Measurements from ENCODE around the gene TRAF7.

TRAF7 gene

DNA sequence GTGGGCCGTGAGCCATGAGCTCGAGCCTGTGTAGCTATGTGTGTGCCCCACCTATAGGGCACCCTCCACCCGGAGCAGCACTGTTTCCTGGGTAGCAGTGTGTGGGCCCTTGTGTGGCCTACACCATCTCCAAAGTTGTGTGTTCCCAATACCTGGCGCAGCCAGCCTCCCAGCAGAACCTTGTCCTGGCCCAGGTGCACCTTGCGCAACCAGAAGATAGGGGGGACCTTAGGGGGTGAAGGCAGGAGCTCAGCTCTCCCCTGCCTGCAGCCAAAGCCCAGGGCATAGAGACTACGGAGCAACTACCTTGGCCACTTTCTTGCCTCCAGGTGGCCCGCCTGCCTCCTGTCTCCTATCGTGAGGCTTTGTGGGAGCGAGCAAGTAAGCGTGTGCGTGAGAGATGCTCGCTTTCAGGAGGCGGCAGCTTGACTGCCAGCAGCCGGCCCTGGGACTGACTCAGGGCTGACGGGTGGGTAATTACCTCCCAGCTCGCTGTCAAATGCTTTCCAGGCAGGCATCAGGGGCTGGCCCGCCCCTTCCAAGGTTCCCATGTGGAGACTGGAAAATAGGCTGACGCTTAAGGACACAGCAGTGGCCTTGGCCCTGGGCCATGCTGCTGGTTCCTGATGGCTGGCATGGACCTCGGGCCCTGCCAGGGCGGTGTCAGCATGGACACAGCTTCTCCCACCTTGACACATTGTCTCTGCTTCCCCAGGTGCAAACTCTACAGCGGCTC lies 19.0 kb downstream of the TRAF7 start:
- Histone ChIP-seq H3K9me3 (ENCODE audit: control insufficient read depth in 1 of 2, low read length in 2 of 2) (no peaks in the 10 kb centered on the region), H3K27ac (ENCODE audit: low read depth, low read length) (no peak overlapping the region), H3K36me3 (ENCODE audit: control insufficient read depth in 1 of 2, insufficient read depth in 2 of 2, low read length in 2 of 2) (peaks cover 25 to 60% of the 10 kb centered on the region in 2 donors), H3K27me3 (ENCODE audit: control insufficient read depth in 1 of 2, insufficient read depth in 2 of 2, low read length in 2 of 2) (no peaks in the 10 kb centered on the region), H3K9ac (ENCODE audit: low read depth in 1 of 2, low read length in 2 of 2) (no peak overlapping the region), H3K4me1 (ENCODE audit: control insufficient read depth in 1 of 2, insufficient read depth in 2 of 2, low read length in 2 of 2) (peaks cover 9 to 11% of the 10 kb centered on the region in 2 donors), H3K4me3 (ENCODE audit: low read depth in 1 of 2, low read length in 2 of 2) (no peak overlapping the region)

DNA sequence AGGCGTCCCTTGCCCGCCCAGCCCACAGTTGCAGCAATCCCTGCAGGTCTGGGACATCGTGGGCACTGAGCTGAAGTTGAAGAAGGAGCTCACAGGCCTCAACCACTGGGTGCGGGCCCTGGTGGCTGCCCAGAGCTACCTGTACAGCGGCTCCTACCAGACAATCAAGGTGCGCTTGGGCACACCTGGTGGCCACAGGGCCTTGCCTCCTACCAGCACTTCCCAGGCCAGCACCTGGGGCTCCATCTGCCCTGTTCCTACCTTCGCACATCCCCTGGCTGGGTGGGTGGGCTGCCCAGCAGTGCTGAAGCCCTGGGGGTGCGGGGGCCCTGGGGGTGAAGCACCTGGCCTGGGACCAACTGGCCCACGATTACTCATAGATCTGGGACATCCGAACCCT lies 19.9 kb downstream of the TRAF7 start:
- no peaks in the 10 kb centered on the region for H3K27me3 ChIP-seq (ENCODE audit: control insufficient read depth in 1 of 2, insufficient read depth in 2 of 2, low read length in 2 of 2)
- H3K36me3 ChIP-seq (ENCODE audit: control insufficient read depth in 1 of 2, insufficient read depth in 2 of 2, low read length in 2 of 2): peaks cover 25 to 59% of the 10 kb centered on the region in 2 donors
- H3K4me3 ChIP-seq (ENCODE audit: low read depth in 1 of 2, low read length in 2 of 2): no peak overlapping the region
- no peak overlapping the region for H3K27ac ChIP-seq (ENCODE audit: low read depth, low read length)
- no peak overlapping the region for H3K9ac ChIP-seq (ENCODE audit: low read depth in 1 of 2, low read length in 2 of 2)
- peaks cover 9 to 11% of the 10 kb centered on the region in 2 donors for H3K4me1 ChIP-seq (ENCODE audit: control insufficient read depth in 1 of 2, insufficient read depth in 2 of 2, low read length in 2 of 2)
- no peaks in the 10 kb centered on the region for H3K9me3 ChIP-seq (ENCODE audit: control insufficient read depth in 1 of 2, low read length in 2 of 2)

DNA sequence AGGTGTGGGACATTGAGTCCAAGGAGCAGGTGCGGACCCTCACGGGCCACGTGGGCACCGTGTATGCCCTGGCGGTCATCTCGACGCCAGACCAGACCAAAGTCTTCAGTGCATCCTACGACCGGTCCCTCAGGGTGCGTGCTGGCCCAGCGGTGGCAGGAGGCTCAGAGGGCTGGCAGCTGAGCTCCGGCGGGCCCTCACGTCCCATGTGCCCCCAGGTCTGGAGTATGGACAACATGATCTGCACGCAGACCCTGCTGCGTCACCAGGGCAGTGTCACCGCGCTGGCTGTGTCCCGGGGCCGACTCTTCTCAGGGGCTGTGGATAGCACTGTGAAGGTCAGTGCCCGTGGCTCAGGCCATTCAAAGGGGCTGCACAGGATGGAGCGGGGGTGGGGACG lies 20.5 kb downstream of the TRAF7 start:
- Histone ChIP-seq H3K4me1 (ENCODE audit: control insufficient read depth in 1 of 2, insufficient read depth in 2 of 2, low read length in 2 of 2) (peaks cover 9 to 11% of the 10 kb centered on the region in 2 donors), H3K4me3 (ENCODE audit: low read depth in 1 of 2, low read length in 2 of 2) (no peak overlapping the region), H3K9me3 (ENCODE audit: control insufficient read depth in 1 of 2, low read length in 2 of 2) (no peaks in the 10 kb centered on the region), H3K9ac (ENCODE audit: low read depth in 1 of 2, low read length in 2 of 2) (no peak overlapping the region), H3K36me3 (ENCODE audit: control insufficient read depth in 1 of 2, insufficient read depth in 2 of 2, low read length in 2 of 2) (peaks cover 25 to 56% of the 10 kb centered on the region in 2 donors), H3K27me3 (ENCODE audit: control insufficient read depth in 1 of 2, insufficient read depth in 2 of 2, low read length in 2 of 2) (no peaks in the 10 kb centered on the region), H3K27ac (ENCODE audit: low read depth, low read length) (no peak overlapping the region)

DNA sequence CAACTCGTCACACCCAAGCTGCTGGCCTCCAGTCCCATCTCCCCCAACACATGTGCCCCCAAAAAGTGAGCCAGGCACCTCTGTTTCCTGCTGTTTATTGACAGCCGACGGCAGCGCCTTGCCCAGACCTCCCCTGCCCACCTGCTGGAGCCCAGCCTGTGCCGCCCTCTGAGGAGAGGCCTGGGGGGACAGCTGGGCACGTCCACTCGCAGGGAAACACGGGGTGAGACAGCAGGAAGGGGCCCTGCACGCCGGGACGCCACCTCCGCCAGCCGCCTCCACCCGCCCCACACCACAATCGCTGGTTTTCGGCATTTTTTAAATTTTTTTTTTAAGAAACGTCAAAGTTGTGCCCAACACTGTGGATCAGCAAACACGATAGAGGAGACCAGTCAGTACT lies 21.5 kb downstream of the TRAF7 start:
- peaks cover 0 to 1% of the 10 kb centered on the region in 2 donors for H3K4me1 ChIP-seq (ENCODE audit: control insufficient read depth in 1 of 2, insufficient read depth in 2 of 2, low read length in 2 of 2)
- no peak overlapping the region for H3K9ac ChIP-seq (ENCODE audit: low read depth in 1 of 2, low read length in 2 of 2)
- H3K27me3 ChIP-seq (ENCODE audit: control insufficient read depth in 1 of 2, insufficient read depth in 2 of 2, low read length in 2 of 2): no peaks in the 10 kb centered on the region
- peaks cover 25 to 46% of the 10 kb centered on the region in 2 donors for H3K36me3 ChIP-seq (ENCODE audit: control insufficient read depth in 1 of 2, insufficient read depth in 2 of 2, low read length in 2 of 2)
- no peak overlapping the region for H3K27ac ChIP-seq (ENCODE audit: low read depth, low read length)
- no peaks in the 10 kb centered on the region for H3K9me3 ChIP-seq (ENCODE audit: control insufficient read depth in 1 of 2, low read length in 2 of 2)
- no peak overlapping the region for H3K4me3 ChIP-seq (ENCODE audit: low read depth in 1 of 2, low read length in 2 of 2)

DNA sequence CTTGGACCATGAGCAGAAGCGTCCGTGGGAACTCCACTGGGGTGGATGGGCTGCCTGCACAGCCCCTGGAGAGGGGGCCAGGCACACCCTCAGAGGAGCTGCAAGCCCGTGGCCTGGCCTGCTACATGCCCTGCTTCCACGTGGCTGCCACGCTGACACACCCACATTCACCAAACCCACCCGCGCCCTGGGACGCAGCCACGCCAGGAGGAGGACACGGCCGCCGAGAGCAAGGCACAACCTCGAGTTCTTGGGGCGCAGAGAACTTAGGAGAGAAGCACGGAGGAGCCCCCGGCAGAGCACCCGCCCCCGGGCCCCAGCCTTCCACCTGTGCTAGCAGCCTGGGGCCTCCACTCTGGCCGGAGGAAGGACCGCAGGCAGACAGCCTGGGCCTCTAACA lies 22.0 kb downstream of the TRAF7 start:
- no peak overlapping the region for H3K27ac ChIP-seq (ENCODE audit: low read depth, low read length)
- H3K36me3 ChIP-seq (ENCODE audit: control insufficient read depth in 1 of 2, insufficient read depth in 2 of 2, low read length in 2 of 2): peaks cover 25 to 45% of the 10 kb centered on the region in 2 donors
- no peaks in the 10 kb centered on the region for H3K4me1 ChIP-seq (ENCODE audit: control insufficient read depth in 1 of 2, insufficient read depth in 2 of 2, low read length in 2 of 2)
- no peaks in the 10 kb centered on the region for H3K9me3 ChIP-seq (ENCODE audit: control insufficient read depth in 1 of 2, low read length in 2 of 2)
- H3K4me3 ChIP-seq (ENCODE audit: low read depth in 1 of 2, low read length in 2 of 2): no peak overlapping the region
- H3K9ac ChIP-seq (ENCODE audit: low read depth in 1 of 2, low read length in 2 of 2): no peak overlapping the region
- H3K27me3 ChIP-seq (ENCODE audit: control insufficient read depth in 1 of 2, insufficient read depth in 2 of 2, low read length in 2 of 2): no peaks in the 10 kb centered on the region

DNA sequence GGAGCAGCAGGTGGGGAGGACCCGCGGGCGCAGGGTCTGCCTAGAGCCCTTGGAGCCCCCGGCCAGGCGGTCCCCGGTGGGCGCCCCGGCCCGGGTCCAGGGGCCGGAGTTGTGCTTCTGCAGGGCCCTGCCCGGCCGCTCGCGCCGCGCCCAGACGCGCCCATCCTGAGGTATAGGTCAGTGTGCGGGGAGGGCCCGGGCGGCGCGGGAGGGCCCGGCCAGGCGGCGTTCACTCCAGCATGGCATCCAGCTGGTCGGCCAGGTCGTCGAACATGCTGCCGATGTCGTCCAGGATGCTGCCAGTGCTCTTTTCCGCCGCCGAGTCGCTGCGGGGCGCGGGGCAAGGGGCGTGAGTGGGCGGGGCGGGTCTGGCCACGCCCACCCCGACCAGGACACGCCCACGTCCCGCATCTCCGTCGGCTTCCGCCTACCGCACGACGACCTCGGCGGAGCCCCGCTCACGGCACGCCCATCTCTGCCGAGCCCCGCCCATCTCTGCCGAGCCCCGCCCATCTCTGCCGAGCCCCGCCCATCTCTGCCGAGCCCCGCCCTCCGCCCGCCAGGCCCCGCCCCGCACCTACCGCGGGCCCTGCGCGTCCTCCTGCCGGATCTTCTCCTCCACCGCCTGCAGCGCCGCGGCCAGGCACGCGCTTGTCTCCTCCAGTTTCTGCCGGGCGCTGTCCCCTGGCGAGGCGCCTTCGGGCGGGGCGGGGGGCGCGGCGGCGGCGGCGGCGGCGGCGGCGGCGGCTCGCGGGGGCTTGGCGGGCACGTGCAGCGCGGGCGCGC lies 22.9 kb downstream of the TRAF7 start:
- H3K4me3 ChIP-seq (ENCODE audit: low read depth in 1 of 2, low read length in 2 of 2): no peak overlapping the region
- no peak overlapping the region for H3K27ac ChIP-seq (ENCODE audit: low read depth, low read length)
- H3K9me3 ChIP-seq (ENCODE audit: control insufficient read depth in 1 of 2, low read length in 2 of 2): no peaks in the 10 kb centered on the region
- H3K27me3 ChIP-seq (ENCODE audit: control insufficient read depth in 1 of 2, insufficient read depth in 2 of 2, low read length in 2 of 2): no peaks in the 10 kb centered on the region
- no peaks in the 10 kb centered on the region for H3K4me1 ChIP-seq (ENCODE audit: control insufficient read depth in 1 of 2, insufficient read depth in 2 of 2, low read length in 2 of 2)
- no peak overlapping the region for H3K9ac ChIP-seq (ENCODE audit: low read depth in 1 of 2, low read length in 2 of 2)
- peaks cover 25 to 39% of the 10 kb centered on the region in 2 donors for H3K36me3 ChIP-seq (ENCODE audit: control insufficient read depth in 1 of 2, insufficient read depth in 2 of 2, low read length in 2 of 2)

DNA sequence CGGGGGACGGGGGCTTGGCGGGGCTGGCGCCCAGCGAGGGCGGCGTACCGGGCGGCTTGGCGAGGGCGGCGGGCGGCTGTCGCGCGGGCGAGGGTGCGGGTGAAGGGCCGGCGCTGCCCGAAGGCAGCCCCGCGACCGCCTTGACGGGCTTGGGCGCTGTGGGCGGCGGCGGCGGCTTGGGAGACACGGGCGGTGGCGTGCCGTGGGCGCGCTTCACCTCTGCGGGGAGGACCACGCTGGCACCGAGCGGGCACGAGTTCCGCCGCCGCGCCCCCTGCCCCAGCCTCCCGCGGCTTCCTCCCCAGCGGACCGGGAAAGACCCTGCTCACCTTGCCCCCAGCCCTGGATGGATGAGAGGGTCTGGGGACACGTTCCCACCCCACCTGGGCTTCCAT lies 23.5 kb downstream of the TRAF7 start:
- no peak overlapping the region for H3K27ac ChIP-seq (ENCODE audit: low read depth, low read length)
- no peak overlapping the region for H3K4me3 ChIP-seq (ENCODE audit: low read depth in 1 of 2, low read length in 2 of 2)
- H3K36me3 ChIP-seq (ENCODE audit: control insufficient read depth in 1 of 2, insufficient read depth in 2 of 2, low read length in 2 of 2): peaks cover 22 to 34% of the 10 kb centered on the region in 2 donors
- H3K9me3 ChIP-seq (ENCODE audit: control insufficient read depth in 1 of 2, low read length in 2 of 2): no peaks in the 10 kb centered on the region
- no peaks in the 10 kb centered on the region for H3K4me1 ChIP-seq (ENCODE audit: control insufficient read depth in 1 of 2, insufficient read depth in 2 of 2, low read length in 2 of 2)
- peaks cover 0 to under 1% of the 10 kb centered on the region in 2 donors for H3K27me3 ChIP-seq (ENCODE audit: control insufficient read depth in 1 of 2, insufficient read depth in 2 of 2, low read length in 2 of 2)
- H3K9ac ChIP-seq (ENCODE audit: low read depth in 1 of 2, low read length in 2 of 2): no peak overlapping the region

DNA sequence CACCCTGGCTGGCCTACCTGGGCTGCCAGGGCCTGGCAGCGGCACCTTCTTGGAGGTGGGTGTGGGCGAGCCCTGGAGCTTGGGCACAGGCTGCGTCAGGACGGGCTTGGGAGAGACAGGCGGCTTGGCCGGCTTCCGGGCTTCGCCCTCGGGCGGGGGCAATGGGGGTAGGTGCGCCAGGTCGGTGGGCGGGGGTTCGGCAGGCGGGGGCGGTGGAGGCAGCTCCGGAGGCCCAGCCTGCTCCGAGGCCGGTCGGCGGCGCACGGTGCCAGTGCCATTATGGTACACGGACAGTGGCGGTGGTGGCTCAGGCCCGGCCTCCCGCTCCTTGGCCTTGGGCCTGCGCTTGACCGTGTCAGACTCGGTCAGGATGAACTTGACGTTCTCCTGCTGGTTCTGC lies 24.0 kb downstream of the TRAF7 start:
- H3K9ac ChIP-seq (ENCODE audit: low read depth in 1 of 2, low read length in 2 of 2): no peak overlapping the region
- H3K4me1 ChIP-seq (ENCODE audit: control insufficient read depth in 1 of 2, insufficient read depth in 2 of 2, low read length in 2 of 2): peaks cover 3 to 5% of the 10 kb centered on the region in 2 donors
- no peak overlapping the region for H3K4me3 ChIP-seq (ENCODE audit: low read depth in 1 of 2, low read length in 2 of 2)
- H3K36me3 ChIP-seq (ENCODE audit: control insufficient read depth in 1 of 2, insufficient read depth in 2 of 2, low read length in 2 of 2): peaks cover 17 to 29% of the 10 kb centered on the region in 2 donors
- H3K27ac ChIP-seq (ENCODE audit: low read depth, low read length): no peak overlapping the region
- H3K9me3 ChIP-seq (ENCODE audit: control insufficient read depth in 1 of 2, low read length in 2 of 2): no peaks in the 10 kb centered on the region
- peaks cover 0 to 5% of the 10 kb centered on the region in 2 donors for H3K27me3 ChIP-seq (ENCODE audit: control insufficient read depth in 1 of 2, insufficient read depth in 2 of 2, low read length in 2 of 2)

DNA sequence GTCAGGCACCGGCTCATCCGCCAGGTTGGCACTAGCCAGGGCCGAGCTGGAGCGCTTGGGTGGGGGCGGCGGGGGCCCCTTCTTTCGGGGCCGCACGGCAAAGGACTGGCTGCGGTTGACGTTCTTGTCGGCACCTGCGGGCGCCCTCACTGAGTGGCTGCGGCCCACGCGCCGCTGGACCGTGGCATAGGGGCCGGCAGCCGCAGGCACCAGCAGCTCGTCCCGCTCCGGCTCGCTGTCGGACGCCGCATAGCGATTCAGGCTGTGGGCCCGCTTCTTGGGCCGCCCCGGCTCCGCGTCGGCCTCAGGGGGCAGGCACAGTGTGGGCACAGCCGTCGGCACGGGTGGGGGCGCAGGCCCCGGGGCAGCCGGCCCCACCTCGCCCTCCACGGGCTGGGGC lies 24.9 kb downstream of the TRAF7 start:
- peaks cover 9 to 20% of the 10 kb centered on the region in 2 donors for H3K36me3 ChIP-seq (ENCODE audit: control insufficient read depth in 1 of 2, insufficient read depth in 2 of 2, low read length in 2 of 2)

More for the DNA sequence above, 24.9 kb downstream of the TRAF7 start:
- H3K27ac ChIP-seq (ENCODE audit: low read depth, low read length): no peak overlapping the region
- peaks cover 3 to 8% of the 10 kb centered on the region in 2 donors for H3K4me1 ChIP-seq (ENCODE audit: control insufficient read depth in 1 of 2, insufficient read depth in 2 of 2, low read length in 2 of 2)
- H3K4me3 ChIP-seq (ENCODE audit: low read depth in 1 of 2, low read length in 2 of 2): no peak overlapping the region
- H3K27me3 ChIP-seq (ENCODE audit: control insufficient read depth in 1 of 2, insufficient read depth in 2 of 2, low read length in 2 of 2): peaks cover 0 to 13% of the 10 kb centered on the region in 2 donors
- no peaks in the 10 kb centered on the region for H3K9me3 ChIP-seq (ENCODE audit: control insufficient read depth in 1 of 2, low read length in 2 of 2)
- H3K9ac ChIP-seq (ENCODE audit: low read depth in 1 of 2, low read length in 2 of 2): no peak overlapping the region

Data from duodenal mucosa (tissue), 2 donors.